Stimulated activated memory B cell treated with anti-CD40 and anti-IgM and Interleukin-4, amounts not matched to agents 10 μg/mL and 1 μg/mL and 100 μg/mL, for 72 hours (primary cell): ENCODE results near the gene NOTUM.

Experiments used
- ATAC-seq: fragments of 150-1000 bp; cut with Tn5 transposase; 2 replicates; pipeline ENCODE4 v1.10.0; 2021
- H3K27ac Mint-ChIP-seq: one replicate; pipeline ENCODE4 v1.8.0; 2022; ENCODE audit warnings: mild to moderate bottlenecking, mixed read lengths
- H3K27me3 Mint-ChIP-seq: one replicate; pipeline ENCODE4 v1.8.0; 2022; ENCODE audit warnings: mixed read lengths
- H3K36me3 Mint-ChIP-seq: one replicate; pipeline ENCODE4 v1.8.0; 2022; ENCODE audit warnings: mixed read lengths
- H3K4me1 Mint-ChIP-seq: one replicate; pipeline ENCODE4 v1.8.0; 2022; ENCODE audit warnings: mixed read lengths
- H3K4me3 Mint-ChIP-seq: one replicate; pipeline ENCODE4 v1.8.0; 2022; ENCODE audit warnings: mild to moderate bottlenecking, moderate library complexity, mixed read lengths
- H3K9me3 Mint-ChIP-seq: one replicate; pipeline ENCODE4 v1.8.0; 2022; ENCODE audit warnings: mixed read lengths

NOTUM gene

GRCh38 chr17:81968850-81969812 is 8.1 kb upstream of the NOTUM start:
- H3K4me1 Mint-ChIP-seq, result peaks cover 19% of the 10 kb centered on the region
- no peaks in the 10 kb centered on the region for H3K9me3 Mint-ChIP-seq
- H3K36me3 Mint-ChIP-seq, result no peaks in the 10 kb centered on the region
- ATAC-seq, result no peak
- H3K4me3 Mint-ChIP-seq, result no peak overlapping the region
- H3K27me3 Mint-ChIP-seq, result peaks cover 6% of the 10 kb centered on the region
- no peak overlapping the region for H3K27ac Mint-ChIP-seq

- Mint-ChIP-seq H3K27me3 (peaks cover 12% of the 10 kb centered on the region), H3K27ac (peak overlapping the region; percentile 71), H3K9me3 (no peaks in the 10 kb centered on the region), H3K4me3 (peak overlapping the region; percentile 56), H3K4me1 (peaks cover 19% of the 10 kb centered on the region), H3K36me3 (no peaks in the 10 kb centered on the region)
- ATAC-seq, result no peak
Observed at GRCh38 chr17:81968396-81968745, 7.4 kb upstream of the NOTUM start.

GRCh38 chr17:81967533-81968395 is 6.8 kb upstream of the NOTUM start:
- Mint-ChIP-seq H3K27me3 (peaks cover 18% of the 10 kb centered on the region), H3K36me3 (no peaks in the 10 kb centered on the region), H3K9me3 (no peaks in the 10 kb centered on the region), H3K27ac (peak overlapping the region; percentile 71), H3K4me1 (peaks cover 19% of the 10 kb centered on the region), H3K4me3 (peak overlapping the region; percentile 56)
- ATAC-seq, result peak; percentile 93

- Mint-ChIP-seq H3K9me3 (no peaks in the 10 kb centered on the region), H3K36me3 (no peaks in the 10 kb centered on the region), H3K4me3 (no peak overlapping the region), H3K27me3 (peaks cover 24% of the 10 kb centered on the region), H3K4me1 (peaks cover 19% of the 10 kb centered on the region), H3K27ac (peak overlapping the region; percentile 71)
- peak; percentile 4 for ATAC-seq
Observed at GRCh38 chr17:81967244-81967532, 6.2 kb upstream of the NOTUM start.

GRCh38 chr17:81966343-81967243 is 5.6 kb upstream of the NOTUM start:
- Mint-ChIP-seq H3K4me3 (peak overlapping the region; percentile 17), H3K9me3 (no peaks in the 10 kb centered on the region), H3K27ac (peak overlapping the region; percentile 71), H3K27me3 (peaks cover 28% of the 10 kb centered on the region), H3K36me3 (no peaks in the 10 kb centered on the region), H3K4me1 (peaks cover 19% of the 10 kb centered on the region)
- peak; percentile 49 for ATAC-seq

GRCh38 chr17:81964081-81964849 is 3.3 kb upstream of the NOTUM start:
- Mint-ChIP-seq H3K9me3 (no peaks in the 10 kb centered on the region), H3K36me3 (no peaks in the 10 kb centered on the region), H3K4me1 (peaks cover 17% of the 10 kb centered on the region), H3K27me3 (peaks cover 28% of the 10 kb centered on the region), H3K4me3 (no peak overlapping the region), H3K27ac (no peak overlapping the region)
- no peak for ATAC-seq

- no peaks in the 10 kb centered on the region for H3K36me3 Mint-ChIP-seq
- peaks cover 6% of the 10 kb centered on the region for H3K4me1 Mint-ChIP-seq
- no peak overlapping the region for H3K27ac Mint-ChIP-seq
- H3K27me3 Mint-ChIP-seq, result peaks cover 43% of the 10 kb centered on the region
- no peak for ATAC-seq
- no peaks in the 10 kb centered on the region for H3K9me3 Mint-ChIP-seq
- H3K4me3 Mint-ChIP-seq, result no peak overlapping the region
Observed at GRCh38 chr17:81962499-81963441, 1.8 kb upstream of the NOTUM start.

GRCh38 chr17:81961521-81962498 is 823 bp upstream of the NOTUM start:
- Mint-ChIP-seq H3K4me1 (peaks cover 6% of the 10 kb centered on the region), H3K9me3 (no peaks in the 10 kb centered on the region), H3K4me3 (no peak overlapping the region), H3K27me3 (peaks cover 53% of the 10 kb centered on the region), H3K36me3 (no peaks in the 10 kb centered on the region), H3K27ac (no peak overlapping the region)
- ATAC-seq, result no peak

GRCh38 chr17:81960130-81960958 is 643 bp downstream of the NOTUM start:
- no peaks in the 10 kb centered on the region for H3K36me3 Mint-ChIP-seq
- H3K27me3 Mint-ChIP-seq, result peaks cover 66% of the 10 kb centered on the region
- H3K4me1 Mint-ChIP-seq, result no peaks in the 10 kb centered on the region
- H3K9me3 Mint-ChIP-seq, result no peaks in the 10 kb centered on the region
- no peak overlapping the region for H3K4me3 Mint-ChIP-seq
- ATAC-seq, result no peak
- H3K27ac Mint-ChIP-seq, result no peak overlapping the region

GRCh38 chr17:81959362-81960129 is 1.4 kb downstream of the NOTUM start:
- peak; percentile 91 for ATAC-seq
- Mint-ChIP-seq H3K4me3 (peak overlapping the region; percentile 67), H3K4me1 (no peaks in the 10 kb centered on the region), H3K36me3 (no peaks in the 10 kb centered on the region), H3K27me3 (peaks cover 72% of the 10 kb centered on the region), H3K9me3 (no peaks in the 10 kb centered on the region), H3K27ac (no peak overlapping the region)

GRCh38 chr17:81958633-81959342 is 2.2 kb downstream of the NOTUM start:
- ATAC-seq, result no peak
- Mint-ChIP-seq H3K4me1 (no peaks in the 10 kb centered on the region), H3K9me3 (no peaks in the 10 kb centered on the region), H3K36me3 (no peaks in the 10 kb centered on the region), H3K4me3 (peak overlapping the region; percentile 67), H3K27me3 (peaks cover 73% of the 10 kb centered on the region), H3K27ac (no peak overlapping the region)
